Epithelial cell of esophagus (primary cell): ENCODE results near the gene MUL1.

Experiments
- DNase-seq: peaks from one replicate; pipeline ENCODE4 v3.0.0; 2010; ENCODE audit warnings: low read depth
- H3K4me3 ChIP-seq: 2 replicates; pipeline ENCODE4 v1.5.1; 2011; ENCODE audit warnings: mild to moderate bottlenecking, low read length, control low read depth
- TF ChIP-seq, protein P1 (sequence below): IDR thresholded peaks from 2 replicates; pipeline ENCODE4 v1.5.1; 2011; ENCODE audit warnings: low read depth, mild to moderate bottlenecking, low read length, control low read depth, inconsistent platforms; ENCODE audit not compliant: insufficient read depth; ENCODE audit errors: missing control alignments

Gene MUL1

DNA sequence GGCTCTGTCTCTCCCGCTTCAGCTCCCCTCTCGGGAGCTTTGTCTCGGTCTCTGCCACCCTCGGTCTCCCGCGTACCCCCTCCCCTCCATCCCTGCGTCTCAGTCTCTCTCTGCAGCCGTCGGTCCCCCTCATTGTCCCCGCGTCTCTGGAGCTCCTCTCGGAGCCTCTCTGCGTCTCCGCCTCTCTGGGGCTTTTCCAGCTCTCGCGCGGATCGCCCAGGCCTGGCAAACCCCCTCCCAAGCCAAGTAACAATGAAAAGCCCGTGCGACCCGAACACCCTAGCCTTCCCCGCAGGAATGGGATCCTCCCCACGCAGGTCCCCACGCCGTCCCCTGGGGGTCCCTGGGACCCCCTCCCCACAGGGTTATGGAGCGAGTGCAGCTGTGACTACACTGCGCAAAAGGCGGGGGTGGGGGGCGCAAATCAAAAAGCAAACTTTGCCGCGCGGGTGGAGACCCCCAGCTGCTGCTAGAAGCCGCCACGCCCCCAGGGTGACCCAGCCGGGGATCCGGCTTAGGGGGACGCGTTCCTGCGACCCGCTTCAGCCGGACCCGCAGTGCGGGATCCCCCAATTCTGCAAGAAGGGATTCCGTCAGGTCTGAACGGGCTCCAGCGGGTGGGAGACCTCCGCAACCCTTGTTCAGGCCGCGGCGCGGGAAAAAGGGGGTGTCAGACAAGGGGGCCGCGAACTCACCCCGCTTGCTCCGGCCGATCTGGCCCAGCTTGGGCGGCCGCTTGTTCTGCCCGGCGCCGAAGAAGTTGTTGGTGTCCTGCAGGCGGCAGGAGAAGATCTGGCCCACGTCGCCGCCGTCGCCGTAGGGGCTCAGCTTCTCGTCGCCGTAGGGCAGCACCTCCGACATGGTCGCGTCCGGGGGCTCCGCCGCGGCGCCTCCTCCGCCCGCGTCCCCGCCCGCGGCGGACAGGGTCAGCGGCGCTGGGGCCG is 23.2 kb downstream of the MUL1 start:
- no peak for DNase-seq

DNA sequence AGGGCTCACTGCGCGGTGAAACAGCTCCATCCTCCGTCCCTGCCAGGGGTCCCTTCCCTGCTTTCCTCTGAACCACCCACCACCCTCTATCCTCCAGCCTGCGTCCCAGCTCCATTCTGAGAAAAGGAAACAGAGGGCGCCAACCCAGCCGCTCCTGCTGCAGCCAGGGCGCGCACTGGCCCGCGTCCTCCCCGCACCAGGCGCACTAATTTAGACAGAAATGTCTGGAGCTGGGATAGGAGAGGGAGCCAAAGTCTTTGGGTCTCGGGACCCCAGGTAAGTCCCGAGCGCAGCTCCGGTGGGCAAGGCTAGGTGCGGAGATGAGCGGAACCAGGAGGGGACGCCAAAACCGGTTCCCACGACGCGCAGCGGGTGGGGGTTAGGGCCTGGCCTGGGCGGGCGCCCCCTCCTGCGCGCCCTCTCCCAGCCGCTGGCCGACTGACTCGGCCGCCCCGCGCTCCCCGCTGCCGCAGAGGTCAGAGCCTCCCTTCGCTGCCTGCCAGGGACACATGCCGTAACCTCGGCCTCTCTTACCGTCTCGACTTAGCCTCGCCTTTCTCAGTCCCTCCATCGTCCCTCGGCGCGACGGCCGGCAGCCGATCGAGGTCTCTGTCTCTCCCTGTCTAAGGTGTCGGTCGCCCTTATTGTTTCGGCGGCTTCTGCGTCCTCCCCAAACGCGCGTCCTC is 24.0 kb downstream of the MUL1 start:
- peak; percentile 46 for DNase-seq
- peak overlapping the region; percentile 70 for H3K4me3 ChIP-seq
- TF ChIP-seq, protein P1, sequence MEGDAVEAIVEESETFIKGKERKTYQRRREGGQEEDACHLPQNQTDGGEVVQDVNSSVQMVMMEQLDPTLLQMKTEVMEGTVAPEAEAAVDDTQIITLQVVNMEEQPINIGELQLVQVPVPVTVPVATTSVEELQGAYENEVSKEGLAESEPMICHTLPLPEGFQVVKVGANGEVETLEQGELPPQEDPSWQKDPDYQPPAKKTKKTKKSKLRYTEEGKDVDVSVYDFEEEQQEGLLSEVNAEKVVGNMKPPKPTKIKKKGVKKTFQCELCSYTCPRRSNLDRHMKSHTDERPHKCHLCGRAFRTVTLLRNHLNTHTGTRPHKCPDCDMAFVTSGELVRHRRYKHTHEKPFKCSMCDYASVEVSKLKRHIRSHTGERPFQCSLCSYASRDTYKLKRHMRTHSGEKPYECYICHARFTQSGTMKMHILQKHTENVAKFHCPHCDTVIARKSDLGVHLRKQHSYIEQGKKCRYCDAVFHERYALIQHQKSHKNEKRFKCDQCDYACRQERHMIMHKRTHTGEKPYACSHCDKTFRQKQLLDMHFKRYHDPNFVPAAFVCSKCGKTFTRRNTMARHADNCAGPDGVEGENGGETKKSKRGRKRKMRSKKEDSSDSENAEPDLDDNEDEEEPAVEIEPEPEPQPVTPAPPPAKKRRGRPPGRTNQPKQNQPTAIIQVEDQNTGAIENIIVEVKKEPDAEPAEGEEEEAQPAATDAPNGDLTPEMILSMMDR, result no peak

More for the DNA sequence above, 23.2 kb downstream of the MUL1 start:
- peak overlapping the region; percentile 70 for H3K4me3 ChIP-seq
- TF ChIP-seq, protein P1, result no peak

DNA sequence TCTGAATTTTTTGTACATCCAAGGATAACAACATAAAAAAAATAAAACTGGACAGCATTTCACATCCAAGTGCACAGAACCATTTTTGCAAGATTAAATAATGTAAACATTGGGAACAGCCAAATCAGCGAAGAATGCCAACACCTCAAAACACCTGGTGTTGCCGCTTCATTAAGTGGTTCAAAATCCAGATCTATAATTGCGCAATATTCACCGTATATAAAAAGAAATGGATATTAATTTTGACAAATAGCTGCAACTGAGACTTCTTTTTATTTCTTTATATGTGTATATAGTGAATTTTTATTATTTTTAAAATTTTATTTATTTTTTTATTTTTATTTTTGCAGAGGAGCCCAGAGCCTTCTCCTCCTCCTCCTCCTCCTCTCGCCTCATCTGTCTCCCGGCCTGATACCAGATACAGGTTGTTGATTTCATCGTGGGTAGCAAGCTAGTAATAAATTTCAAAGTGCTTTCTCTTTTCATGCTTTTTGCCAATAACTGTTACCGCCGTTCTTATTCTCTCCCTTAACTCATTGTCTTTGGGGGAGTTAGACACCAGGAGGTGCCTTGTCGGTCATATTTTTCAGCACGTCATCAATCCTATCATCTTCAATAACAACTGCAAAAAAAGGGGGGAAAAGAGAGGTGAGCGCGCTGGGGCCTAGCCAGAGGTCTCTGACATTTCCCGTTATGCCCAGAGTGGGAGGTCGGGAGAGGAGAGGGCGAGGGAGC is 24.7 kb downstream of the MUL1 start:
- H3K4me3 ChIP-seq, result peak overlapping the region; percentile 70
- TF ChIP-seq, protein P1, result no peak
- no peak for DNase-seq

DNA sequence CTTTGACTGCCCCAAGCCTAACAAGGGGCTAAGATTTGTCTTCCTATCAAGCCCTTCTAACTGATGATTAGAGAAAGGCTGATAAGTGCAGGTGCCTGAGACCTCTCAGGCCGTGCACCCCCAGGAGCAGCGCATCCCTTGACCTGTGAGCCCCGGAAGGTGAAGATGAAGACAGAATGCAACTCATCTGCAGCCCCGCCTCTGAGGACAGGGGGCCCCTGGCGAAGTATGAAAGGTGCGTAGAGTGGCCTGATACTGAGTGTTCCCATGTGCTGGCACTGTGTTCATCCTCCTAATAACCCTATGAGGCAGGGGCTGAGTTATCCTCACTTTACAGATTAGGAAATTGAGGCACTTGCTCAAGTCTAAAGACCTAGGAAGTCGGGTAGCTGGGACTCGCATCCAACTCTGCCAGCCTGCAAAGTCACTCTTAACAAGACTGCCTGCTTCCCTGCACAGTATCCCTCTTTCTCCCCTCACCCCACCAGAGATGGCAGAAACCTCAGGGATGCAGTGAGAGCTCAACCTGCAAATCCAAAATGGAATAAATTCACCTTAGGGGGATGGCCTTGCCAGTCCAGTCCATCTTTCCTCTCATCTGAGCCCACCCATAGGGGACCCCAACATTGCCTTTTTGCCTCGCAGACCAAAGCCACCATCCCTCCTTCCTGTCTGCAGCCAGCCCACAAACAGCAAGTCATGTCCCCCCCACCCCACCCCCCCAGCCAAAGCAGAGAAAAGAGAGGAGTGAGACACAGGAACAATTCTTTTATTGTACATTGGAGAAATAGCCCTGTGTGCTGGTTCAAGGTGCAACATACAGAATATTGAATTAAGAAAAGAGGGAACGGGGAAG is 26.1 kb downstream of the MUL1 start:
- TF ChIP-seq, protein P1, result no peak
- no peak for DNase-seq
- H3K4me3 ChIP-seq, result no peak overlapping the region

DNA sequence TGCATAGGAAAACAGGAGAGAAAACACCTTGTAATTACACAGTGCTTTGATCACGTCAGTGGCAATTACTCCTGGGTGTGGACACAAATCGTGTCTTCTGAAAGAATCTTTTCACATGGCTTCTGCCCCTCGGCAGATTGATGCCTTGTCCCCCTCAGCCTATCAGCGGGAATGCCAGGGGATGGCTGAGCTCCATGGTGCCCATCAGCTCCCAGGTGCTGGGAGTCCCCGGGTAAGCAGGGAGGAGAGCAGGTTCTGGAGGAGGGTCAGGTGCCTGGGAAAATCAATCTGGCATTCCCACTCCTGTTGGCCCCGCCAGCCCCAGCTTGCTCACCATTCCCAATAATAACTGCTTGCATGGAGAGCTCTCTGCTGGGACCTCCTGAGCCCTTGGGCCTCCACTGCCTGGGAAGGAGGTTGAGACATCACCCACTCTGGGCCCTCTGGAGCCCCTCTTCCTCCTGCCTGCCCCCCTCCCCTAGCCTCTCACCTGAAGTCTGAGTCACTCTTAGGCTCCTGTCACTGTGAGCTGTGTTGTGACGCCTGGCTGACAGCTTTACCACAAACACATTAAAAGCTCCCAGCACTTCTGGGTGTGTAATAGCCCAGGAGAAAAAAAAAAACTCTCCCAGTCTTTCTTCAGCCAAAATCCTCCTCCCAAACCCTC is 26.9 kb downstream of the MUL1 start:
- DNase-seq, result peak; percentile 55

More for the DNA sequence above, 26.9 kb downstream of the MUL1 start:
- TF ChIP-seq, protein P1, result no peak
- no peak overlapping the region for H3K4me3 ChIP-seq
